Loucy (cell line): ENCODE measurements around the gene SLC16A6.

Experiments
- H2AFZ ChIP-seq: fragments of 200-600 bp; sonication (generic); 2 replicates; pipeline ENCODE4 v1.6.0; 2016; ENCODE audit warnings: antibody characterized with exemption, mild to moderate bottlenecking, low read length, moderate library complexity
- H3F3A ChIP-seq: fragments of 200-600 bp; 2 replicates; pipeline ENCODE4 v1.6.0; 2016; ENCODE audit warnings: antibody characterized with exemption, low read depth, mild to moderate bottlenecking
- H3K27me3 ChIP-seq: fragments of 200-600 bp; sonication (generic); 2 replicates; pipeline ENCODE4 v1.6.1; 2014; ENCODE audit warnings: low read length, mild to moderate bottlenecking; ENCODE audit not compliant: insufficient read depth, poor library complexity, severe bottlenecking
- H3K36me3 ChIP-seq: fragments of 200-600 bp; sonication (generic); 2 replicates; pipeline ENCODE4 v1.6.1; 2016; ENCODE audit warnings: low read length; ENCODE audit not compliant: insufficient read depth
- H3K4me1 ChIP-seq: fragments of 200-600 bp; sonication (generic); 2 replicates; pipeline ENCODE4 v1.5.1; 2014; ENCODE audit warnings: low read length, mild to moderate bottlenecking; ENCODE audit not compliant: insufficient read depth, poor library complexity, severe bottlenecking
- H3K4me2 ChIP-seq: fragments of 200-600 bp; sonication (generic); 2 replicates; pipeline ENCODE4 v1.6.0; 2014; ENCODE audit warnings: antibody characterized with exemption, low read length, low read depth, mild to moderate bottlenecking; ENCODE audit not compliant: poor library complexity, severe bottlenecking
- H3K4me3 ChIP-seq: fragments of 200-600 bp; sonication (generic); 2 replicates; pipeline ENCODE4 v1.5.1; 2014; ENCODE audit warnings: low read length, mild to moderate bottlenecking, mixed read lengths; ENCODE audit not compliant: poor library complexity, severe bottlenecking
- H3K79me2 ChIP-seq: fragments of 200-600 bp; sonication (generic); 2 replicates; pipeline ENCODE4 v1.6.1; 2014; ENCODE audit warnings: low read length; ENCODE audit not compliant: insufficient read depth
- H3K9ac ChIP-seq: fragments of 200-600 bp; sonication (generic); 2 replicates; pipeline ENCODE4 v1.6.0; 2014; ENCODE audit warnings: mild to moderate bottlenecking, low read depth, low read length, moderate library complexity; ENCODE audit not compliant: poor library complexity, severe bottlenecking
- H3K9me2 ChIP-seq: fragments of 200-600 bp; sonication (generic); replicated peaks from 2 replicates; pipeline ENCODE4 v1.6.1; 2016; ENCODE audit warnings: low read depth, low read length, mixed read lengths
- H3K9me3 ChIP-seq: fragments of 200-600 bp; sonication (generic); 2 replicates; pipeline ENCODE4 v1.6.1; 2014; ENCODE audit warnings: mild to moderate bottlenecking, antibody characterized with exemption, low read length, low read depth; ENCODE audit not compliant: insufficient read depth
- H4K20me1 ChIP-seq: fragments of 200-600 bp; sonication (generic); 2 replicates; pipeline ENCODE4 v1.6.0; 2014; ENCODE audit warnings: antibody characterized with exemption, low read length, mild to moderate bottlenecking; ENCODE audit not compliant: insufficient read depth, poor library complexity, severe bottlenecking
- CTCF ChIP-seq: fragments of 200-600 bp; sonication (generic); conservative IDR thresholded peaks from 2 replicates; pipeline ENCODE4 v1.5.1; 2014; ENCODE audit warnings: mild to moderate bottlenecking, antibody characterized with exemption, low read length
- EZH2phosphoT487 ChIP-seq: fragments of 200-600 bp; IDR thresholded peaks from 2 replicates; pipeline ENCODE4 v1.6.1; 2018; ENCODE audit warnings: antibody characterized with exemption, mild to moderate bottlenecking, moderate library complexity, borderline replicate concordance

SLC16A6 gene

GRCh38 chr17:68291836-68292688, 1.1 kb upstream of the SLC16A6 start:
- H3K9me2 ChIP-seq: no peaks in the 10 kb centered on the region
- peak overlapping the region; percentile 75 for H3K4me3 ChIP-seq
- H3K9me3 ChIP-seq: no peaks in the 10 kb centered on the region
- no peaks in the 10 kb centered on the region for H3K27me3 ChIP-seq
- TF ChIP-seq EZH2phosphoT487 (no peak), CTCF (peak; percentile 54)
- no peaks in the 10 kb centered on the region for H3K36me3 ChIP-seq
- H3F3A ChIP-seq: peaks cover 5% of the 10 kb centered on the region; the same call in 1 of the 2 replicates
- peak overlapping the region; percentile 76 for H3K4me2 ChIP-seq
- H3K79me2 ChIP-seq: 0 out of 2 replicates have a peak, but pooled peaks cover 3% of the 10 kb centered on the region
- H2AFZ ChIP-seq: peak overlapping the region; percentile 51
- no peaks in the 10 kb centered on the region for H4K20me1 ChIP-seq
- H3K4me1 ChIP-seq: peaks cover 35% of the 10 kb centered on the region
- H3K9ac ChIP-seq: peak overlapping the region; percentile 69

- Histone ChIP-seq H3K4me2 (peak overlapping the region; percentile 76), H2AFZ (peak overlapping the region; percentile 77), H3K36me3 (no peaks in the 10 kb centered on the region), H3F3A (peaks cover 5% of the 10 kb centered on the region; the same call in 1 of the 2 replicates), H3K9me3 (no peaks in the 10 kb centered on the region), H3K9ac (peak overlapping the region; percentile 96), H3K27me3 (no peaks in the 10 kb centered on the region), H3K79me2 (0 out of 2 replicates have a peak, but pooled peaks cover 3% of the 10 kb centered on the region), H3K4me1 (peaks cover 24% of the 10 kb centered on the region), H3K9me2 (no peaks in the 10 kb centered on the region), H4K20me1 (no peaks in the 10 kb centered on the region), H3K4me3 (peak overlapping the region; percentile 75)
- TF ChIP-seq CTCF: no peak
- no peak for TF ChIP-seq EZH2phosphoT487
Measured at GRCh38 chr17:68290268-68290954, 516 bp downstream of the SLC16A6 start.

GRCh38 chr17:68289936-68290267, 1.0 kb downstream of the SLC16A6 start:
- Histone ChIP-seq H4K20me1 (no peaks in the 10 kb centered on the region), H3K9me2 (no peaks in the 10 kb centered on the region), H3K9me3 (no peaks in the 10 kb centered on the region), H3K4me1 (peaks cover 24% of the 10 kb centered on the region), H3K36me3 (no peaks in the 10 kb centered on the region), H3K4me3 (peak overlapping the region; percentile 75), H3K4me2 (peak overlapping the region; percentile 76), H3F3A (peaks cover 5% of the 10 kb centered on the region; the same call in 1 of the 2 replicates), H3K27me3 (no peaks in the 10 kb centered on the region), H3K79me2 (0 out of 2 replicates have a peak, but pooled peaks cover 3% of the 10 kb centered on the region), H2AFZ (no peak overlapping the region), H3K9ac (peak overlapping the region; percentile 96)
- TF ChIP-seq CTCF (no peak), EZH2phosphoT487 (no peak)
